ENCODE measurements around the gene BRD4. TPM values are rescaled to one million over a fixed set of nuclear protein-coding genes. Genes with fewer than 3 reads are reported as not detected.

The BRD4 gene
- total RNA-seq, result 100 to 1,000 TPM; 106 to 107 TPM

GRCh38 chr19:15332311-15332996 is at the start of gene BRD4:
TSS of gene BRD4 (minus strand) at chr19:15332539. CDS start at chr19:15273099, 59,440 bp downstream.

GRCh38 chr19:15379083-15379998 is 47.0 kb upstream of the BRD4 start, which contains the start of gene AKAP8:
TSS of gene AKAP8 (minus strand) at chr19:15379787. CDS start at chr19:15379731, 56 bp downstream.

DNA sequence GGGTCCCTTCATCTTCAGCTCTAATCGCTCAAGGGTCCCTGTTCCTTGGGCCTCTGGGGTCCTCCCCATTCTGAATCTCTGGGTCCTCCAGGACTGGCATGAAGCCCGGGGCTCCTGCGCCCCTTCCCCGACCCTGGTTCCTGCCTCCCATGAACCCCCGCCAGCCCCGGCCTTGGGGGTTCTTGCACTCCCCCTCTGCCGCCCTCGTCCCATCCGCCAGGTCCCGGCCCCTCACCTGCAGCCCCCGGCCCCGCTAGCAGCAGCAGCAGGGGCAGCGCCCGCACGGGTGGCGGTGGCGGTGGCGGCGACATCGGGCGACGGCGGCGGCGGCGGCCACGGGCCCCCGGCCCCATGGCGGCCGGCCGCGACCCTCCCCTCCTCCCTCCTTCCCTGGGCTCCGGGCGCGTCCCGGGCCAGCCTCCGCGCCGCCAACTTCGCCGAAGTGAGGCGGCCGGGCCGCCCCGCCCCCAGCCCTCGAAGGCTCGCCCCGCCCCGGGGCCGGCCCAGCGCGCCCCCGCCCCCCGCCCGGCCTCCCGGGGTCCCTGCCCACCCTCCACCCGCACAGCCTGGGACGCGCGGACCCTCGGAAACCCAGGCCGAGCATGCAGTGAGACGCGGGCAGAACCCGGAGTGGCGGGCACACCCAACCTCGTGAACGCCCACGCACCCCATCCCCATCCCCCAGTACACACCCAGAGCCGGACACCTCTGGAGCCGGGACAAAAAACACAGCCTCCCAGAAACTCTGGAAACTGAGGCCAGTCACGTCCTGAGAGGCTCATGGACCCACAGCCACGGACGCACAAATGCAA is 131.6 kb downstream of the BRD4 start, which contains the start of gene NOTCH3:
Gene NOTCH3, minus strand, starts transcription at position 443 of the 812 bp plus-strand sequence. Its CDS starts 90 bp downstream, at position 353.

Other genes starting within 250 kb of the BRD4 start
- under 1 TPM in 1 of 2 experiments, not detected in 1; 0.30 TPM for gene SYDE1, start 225.1 kb downstream of the BRD4 start, total RNA-seq
- gene NOTCH3, start 131.5 kb downstream of the BRD4 start, total RNA-seq, result under 1 TPM in 1 of 2 experiments, not detected in 1; 0.12 TPM
- gene EPHX3, start 100.1 kb downstream of the BRD4 start, total RNA-seq, result under 1 TPM in 1 of 2 experiments, not detected in 1; 0.19 TPM
- 10 to 100 TPM; 51.3 to 53.5 TPM for gene AKAP8, start 47.2 kb upstream of the BRD4 start, total RNA-seq
- 100 to 1,000 TPM in 1 of 2 experiments, 10 to 100 TPM in 1; 96.7 to 104 TPM for gene AKAP8L, start 86.4 kb upstream of the BRD4 start, total RNA-seq
- gene WIZ, start 117.4 kb upstream of the BRD4 start, total RNA-seq, result 10 to 100 TPM; 27.1 to 29.8 TPM
- gene RASAL3, start 132.0 kb upstream of the BRD4 start, total RNA-seq, result 100 to 1,000 TPM; 127 to 130 TPM
- gene PGLYRP2, start 147.0 kb upstream of the BRD4 start, total RNA-seq, result not detected
- gene CYP4F22, start 176.0 kb upstream of the BRD4 start, total RNA-seq, result under 1 TPM; 0.12 to 0.23 TPM